Glomerular visceral epithelial cell (primary cell): ENCODE data around the gene TOP1.

Source experiments
- DNase-seq: peaks from one replicate; pipeline ENCODE4 v3.0.0-alpha.2; 2016; ENCODE audit errors: extremely low spot score

Gene TOP1

DNA sequence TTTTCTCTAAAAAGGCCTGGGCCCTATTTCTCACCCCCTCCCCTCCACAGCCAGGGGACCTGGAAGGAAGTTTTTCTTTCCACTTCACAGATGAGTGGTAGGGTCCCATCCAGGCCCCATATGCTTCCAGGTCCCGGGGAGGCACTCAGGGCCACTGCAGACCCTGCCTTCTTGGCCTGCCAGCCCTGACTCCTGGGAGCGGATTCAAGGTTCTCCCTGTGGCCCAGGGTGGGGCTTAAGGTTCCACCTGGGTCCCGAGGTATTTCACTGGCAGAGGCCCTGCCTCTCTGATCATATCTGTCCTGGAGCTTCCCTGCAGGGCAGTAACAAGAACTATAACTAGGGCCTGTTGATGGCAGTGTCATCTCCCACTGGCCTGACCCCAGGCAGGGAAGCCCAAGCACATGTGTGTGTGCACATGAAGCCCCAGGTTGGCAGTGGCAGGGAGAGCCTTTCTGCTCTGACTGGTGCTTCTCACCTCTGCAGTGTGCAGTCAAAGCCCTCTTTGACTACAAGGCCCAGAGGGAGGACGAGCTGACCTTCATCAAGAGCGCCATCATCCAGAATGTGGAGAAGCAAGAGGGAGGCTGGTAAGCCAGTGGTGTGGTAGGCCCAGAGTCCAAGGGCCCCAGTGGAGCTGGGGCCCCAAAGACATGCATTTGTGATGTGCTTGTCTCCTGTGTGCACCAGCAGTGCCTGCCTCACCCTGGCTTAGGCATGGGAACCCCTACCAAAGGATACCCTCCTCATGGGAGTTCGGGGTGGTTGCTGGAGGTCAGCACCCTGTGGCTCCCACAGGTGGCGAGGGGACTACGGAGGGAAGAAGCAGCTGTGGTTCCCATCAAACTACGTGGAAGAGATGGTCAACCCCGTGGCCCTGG is 139.9 kb downstream of the TOP1 start:
- DNase-seq, result no peak

DNA sequence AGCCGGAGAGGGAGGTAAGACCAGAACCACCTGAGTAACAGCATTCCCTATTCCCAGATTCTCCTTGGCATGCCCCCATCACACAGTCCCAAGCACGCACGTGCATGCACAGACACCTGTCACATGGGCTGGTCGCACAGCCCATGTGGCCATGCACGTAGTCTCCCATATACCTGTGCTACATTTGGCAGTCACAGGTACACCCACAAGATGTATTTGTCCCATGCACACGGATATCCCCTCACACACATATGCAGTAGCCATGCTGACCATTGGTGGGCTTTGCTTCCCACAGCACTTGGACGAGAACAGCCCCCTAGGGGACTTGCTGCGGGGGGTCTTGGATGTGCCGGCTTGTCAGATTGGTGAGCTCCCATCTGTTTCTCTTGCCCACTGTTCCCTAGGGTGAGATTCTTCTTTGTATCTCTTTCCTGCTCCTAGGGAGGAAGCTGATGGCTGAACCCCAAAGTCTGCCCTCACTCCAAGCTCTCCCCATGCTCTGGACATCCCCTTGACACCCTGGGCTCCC is 140.6 kb downstream of the TOP1 start:
- no peak for DNase-seq

DNA sequence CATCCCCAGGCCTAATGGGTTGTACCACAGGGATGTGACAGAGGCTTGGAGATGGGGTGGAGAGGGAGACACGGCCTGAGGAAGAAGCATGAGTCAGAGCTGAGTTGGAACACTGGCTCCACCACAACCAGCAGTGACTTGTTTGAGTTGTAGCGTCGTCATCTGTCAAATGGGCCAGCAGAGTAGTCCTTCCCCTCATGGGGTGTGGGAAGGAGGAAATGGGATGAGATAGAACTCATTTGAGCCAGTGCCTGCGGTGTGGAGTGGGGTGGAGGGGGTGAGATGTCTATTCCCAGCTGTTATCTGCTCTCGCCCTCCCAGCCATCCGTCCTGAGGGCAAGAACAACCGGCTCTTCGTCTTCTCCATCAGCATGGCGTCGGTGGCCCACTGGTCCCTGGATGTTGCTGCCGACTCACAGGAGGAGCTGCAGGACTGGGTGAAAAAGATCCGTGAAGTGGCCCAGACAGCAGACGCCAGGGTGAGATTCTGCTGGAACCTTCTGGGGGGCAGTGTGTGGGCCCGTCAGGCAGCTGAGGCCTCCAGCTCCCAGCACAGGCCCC is 141.2 kb downstream of the TOP1 start:
- no peak for DNase-seq

DNA sequence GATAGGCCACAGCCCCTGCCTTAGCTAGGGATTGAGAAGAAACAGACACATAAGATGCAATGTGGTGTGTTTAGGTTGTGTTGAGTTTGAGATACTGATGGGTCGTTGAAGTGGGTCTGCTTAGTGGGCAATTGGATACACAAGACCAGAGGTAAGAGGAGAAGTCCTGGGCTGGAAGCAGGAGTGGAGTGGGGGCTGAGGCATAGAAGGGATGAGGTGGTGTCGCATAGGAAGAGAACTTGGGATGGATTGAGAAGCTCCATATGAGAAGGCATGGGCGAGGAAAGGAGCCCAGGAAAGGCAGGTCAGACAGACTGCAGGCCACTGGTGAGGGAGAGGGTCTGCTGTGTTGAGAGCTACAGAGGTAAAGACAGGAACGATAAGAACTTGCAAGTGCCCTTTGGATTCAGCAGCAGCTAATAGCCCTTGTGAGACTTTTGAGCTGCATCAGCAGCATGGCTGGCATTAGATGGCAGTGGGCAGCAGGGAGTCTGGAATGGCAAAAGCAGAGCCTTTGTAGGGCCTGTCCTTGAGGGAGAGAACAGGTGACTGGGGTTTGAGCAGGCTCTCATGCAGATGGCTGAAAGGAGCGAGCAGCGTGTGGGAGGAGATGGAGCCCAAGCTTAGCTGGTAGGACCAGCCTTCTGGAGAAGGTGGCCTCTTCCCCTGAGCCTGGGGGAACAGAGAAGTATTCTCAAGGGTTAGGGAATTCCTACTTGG is 141.9 kb downstream of the TOP1 start:
- DNase-seq, result no peak

DNA sequence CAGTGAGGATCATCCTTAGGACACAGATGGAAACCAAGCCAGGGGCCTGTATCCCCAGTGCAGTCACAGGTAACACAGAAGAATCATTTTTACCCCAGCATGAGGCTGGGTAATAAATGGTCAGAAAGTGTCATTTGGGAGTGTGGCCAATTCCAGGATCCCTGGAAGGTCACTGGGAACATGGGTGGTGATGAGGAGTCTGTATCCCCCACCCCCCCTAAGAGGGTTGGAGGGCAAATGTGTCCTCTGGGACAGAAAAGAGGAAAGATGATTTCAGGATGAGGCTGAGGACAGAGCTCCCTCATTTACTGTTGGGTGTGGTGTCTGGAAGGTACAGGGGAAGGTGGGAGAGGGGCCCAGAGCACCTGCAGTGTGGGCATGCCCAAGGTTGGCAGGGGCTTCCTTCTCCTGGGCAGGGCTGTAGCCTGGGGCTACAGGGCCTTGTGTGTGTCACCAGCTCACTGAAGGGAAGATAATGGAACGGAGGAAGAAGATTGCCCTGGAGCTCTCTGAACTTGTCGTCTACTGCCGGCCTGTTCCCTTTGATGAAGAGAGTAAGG is 143.2 kb downstream of the TOP1 start:
- DNase-seq, result no peak

DNA sequence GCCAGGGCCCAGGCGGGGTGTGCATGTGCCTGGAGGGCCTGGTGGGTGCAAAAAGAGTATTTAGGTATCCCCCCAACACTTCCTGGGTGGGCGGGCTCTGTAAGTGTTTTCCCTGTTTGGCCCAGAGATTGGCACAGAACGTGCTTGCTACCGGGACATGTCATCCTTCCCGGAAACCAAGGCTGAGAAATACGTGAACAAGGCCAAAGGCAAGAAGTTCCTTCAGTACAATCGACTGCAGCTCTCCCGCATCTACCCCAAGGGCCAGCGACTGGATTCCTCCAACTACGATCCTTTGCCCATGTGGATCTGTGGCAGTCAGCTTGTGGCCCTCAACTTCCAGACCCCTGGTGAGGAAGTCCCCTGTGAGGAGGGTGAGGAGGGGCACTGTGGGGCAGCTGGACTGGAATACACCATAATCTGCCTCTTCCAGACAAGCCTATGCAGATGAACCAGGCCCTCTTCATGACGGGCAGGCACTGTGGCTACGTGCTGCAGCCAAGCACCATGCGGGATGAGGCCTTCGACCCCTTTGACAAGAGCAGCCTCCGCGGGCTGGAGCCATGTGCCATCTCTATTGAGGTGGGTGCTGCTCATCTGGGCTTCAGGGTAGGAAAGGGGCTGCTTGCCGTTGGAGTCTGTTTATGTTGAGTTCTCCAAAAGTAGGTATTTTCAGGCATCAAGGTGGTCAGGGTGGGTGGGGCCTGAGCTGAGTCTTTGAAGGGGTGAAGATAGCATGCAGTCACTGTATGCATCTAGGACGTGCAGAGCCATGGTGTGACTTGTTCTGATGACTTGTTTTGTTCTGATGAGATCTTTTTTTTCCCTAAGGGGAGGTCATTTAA is 143.9 kb downstream of the TOP1 start:
- DNase-seq, result no peak

DNA sequence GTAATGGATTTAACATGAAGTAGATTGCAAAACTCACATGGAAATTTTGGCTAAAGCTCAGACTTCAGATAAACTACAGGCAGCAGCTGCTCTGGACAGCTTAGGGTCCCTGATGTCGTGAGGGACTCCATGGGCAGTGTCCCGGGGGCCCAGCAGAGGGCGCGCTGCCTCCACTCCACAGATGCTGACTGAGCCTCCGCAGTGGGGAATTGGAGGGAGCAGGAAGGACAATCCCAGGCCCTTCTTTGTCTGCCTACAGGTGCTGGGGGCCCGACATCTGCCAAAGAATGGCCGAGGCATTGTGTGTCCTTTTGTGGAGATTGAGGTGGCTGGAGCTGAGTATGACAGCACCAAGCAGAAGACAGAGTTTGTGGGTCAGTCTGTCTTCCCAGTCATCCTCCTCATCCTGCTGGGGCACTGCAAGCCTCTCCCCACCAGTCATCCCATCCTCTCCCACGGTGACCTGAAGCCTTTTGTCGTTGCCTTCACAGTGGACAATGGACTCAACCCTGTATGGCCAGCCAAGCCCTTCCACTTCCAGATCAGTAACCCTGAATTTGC is 144.6 kb downstream of the TOP1 start:
- DNase-seq, result peak; percentile 76

DNA sequence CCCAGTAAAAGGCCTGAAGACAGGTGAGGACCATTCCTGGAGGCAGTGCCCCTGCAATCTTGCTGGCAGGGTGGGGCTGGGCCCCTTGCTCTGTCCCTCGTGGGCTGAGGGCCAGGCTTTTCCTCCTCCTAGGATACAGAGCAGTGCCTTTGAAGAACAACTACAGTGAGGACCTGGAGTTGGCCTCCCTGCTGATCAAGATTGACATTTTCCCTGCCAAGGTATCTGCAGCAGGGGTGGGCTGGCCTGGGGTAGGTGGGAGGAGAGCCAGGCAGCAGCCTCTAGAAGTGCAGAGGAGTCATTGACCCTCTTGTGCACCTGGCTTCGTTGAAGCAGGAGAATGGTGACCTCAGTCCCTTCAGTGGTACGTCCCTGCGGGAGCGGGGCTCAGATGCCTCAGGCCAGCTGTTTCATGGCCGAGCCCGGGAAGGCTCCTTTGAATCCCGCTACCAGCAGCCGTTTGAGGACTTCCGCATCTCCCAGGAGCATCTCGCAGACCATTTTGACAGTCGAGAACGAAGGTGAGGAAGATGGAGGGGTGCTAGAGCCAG is 145.2 kb downstream of the TOP1 start:
- no peak for DNase-seq
